ENCODE results near the gene PLEKHA3.

GRCh38 chr2:178510384-178510783 lies 30.1 kb downstream of the PLEKHA3 start:
- TF ChIP-seq, protein P1, sequence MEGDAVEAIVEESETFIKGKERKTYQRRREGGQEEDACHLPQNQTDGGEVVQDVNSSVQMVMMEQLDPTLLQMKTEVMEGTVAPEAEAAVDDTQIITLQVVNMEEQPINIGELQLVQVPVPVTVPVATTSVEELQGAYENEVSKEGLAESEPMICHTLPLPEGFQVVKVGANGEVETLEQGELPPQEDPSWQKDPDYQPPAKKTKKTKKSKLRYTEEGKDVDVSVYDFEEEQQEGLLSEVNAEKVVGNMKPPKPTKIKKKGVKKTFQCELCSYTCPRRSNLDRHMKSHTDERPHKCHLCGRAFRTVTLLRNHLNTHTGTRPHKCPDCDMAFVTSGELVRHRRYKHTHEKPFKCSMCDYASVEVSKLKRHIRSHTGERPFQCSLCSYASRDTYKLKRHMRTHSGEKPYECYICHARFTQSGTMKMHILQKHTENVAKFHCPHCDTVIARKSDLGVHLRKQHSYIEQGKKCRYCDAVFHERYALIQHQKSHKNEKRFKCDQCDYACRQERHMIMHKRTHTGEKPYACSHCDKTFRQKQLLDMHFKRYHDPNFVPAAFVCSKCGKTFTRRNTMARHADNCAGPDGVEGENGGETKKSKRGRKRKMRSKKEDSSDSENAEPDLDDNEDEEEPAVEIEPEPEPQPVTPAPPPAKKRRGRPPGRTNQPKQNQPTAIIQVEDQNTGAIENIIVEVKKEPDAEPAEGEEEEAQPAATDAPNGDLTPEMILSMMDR (IDR thresholded peaks at IDR 0.05; ENCODE audit: low read depth, low read length) = no peak
- no peak for TF ChIP-seq POLR2A (IDR thresholded peaks at IDR 0.05; ENCODE audit: extremely low read depth, insufficient read length)
- no peak for TF ChIP-seq MAX (IDR thresholded peaks at IDR 0.05; ENCODE audit: low read depth, low read length)
- TF ChIP-seq MYC (IDR thresholded peaks at IDR 0.05; ENCODE audit: low read depth, low read length) = no peak

Measured in NB4 (cell line).